Parathyroid adenoma (tissue), 2 donors: ENCODE data around the gene CTRB1.

Experiments
- H2AFZ ChIP-seq: fragments of 300-600 bp; sonication (generic); one replicate; pipeline ENCODE4 v1.7.0; 2017; ENCODE audit warnings: antibody characterized with exemption, mild to moderate bottlenecking
- H3K27ac ChIP-seq: fragments of 300-600 bp; sonication (generic); one replicate; pipeline ENCODE4 v1.7.0; 2017
- H3K27me3 ChIP-seq: fragments of 300-600 bp; sonication (generic); one replicate; pipeline ENCODE4 v1.7.0; 2017; ENCODE audit warnings: low read length; ENCODE audit not compliant: control insufficient read depth, insufficient read depth
- H3K36me3 ChIP-seq: fragments of 300-600 bp; sonication (generic); one replicate; pipeline ENCODE4 v1.7.0; 2017; ENCODE audit warnings: low read length; ENCODE audit not compliant: control insufficient read depth, insufficient read depth
- H3K4me1 ChIP-seq: fragments of 300-600 bp; sonication (generic); one replicate; pipeline ENCODE4 v1.7.0; 2017; ENCODE audit warnings: control low read depth
- H3K4me2 ChIP-seq: fragments of 300-600 bp; sonication (generic); one replicate; pipeline ENCODE4 v1.7.0; 2017; ENCODE audit warnings: low read length
- H3K4me3 ChIP-seq: fragments of 300-600 bp; sonication (generic); one replicate; pipeline ENCODE4 v1.7.0; 2017; ENCODE audit warnings: low read depth, low read length
- H3K79me2 ChIP-seq: fragments of 300-600 bp; sonication (generic); one replicate; pipeline ENCODE4 v1.7.0; 2017; ENCODE audit warnings: control low read depth
- H3K9ac ChIP-seq: fragments of 300-600 bp; sonication (generic); one replicate; pipeline ENCODE4 v1.7.0; 2017; ENCODE audit warnings: mild to moderate bottlenecking
- H3K9me3 ChIP-seq: fragments of 300-600 bp; sonication (generic); one replicate; pipeline ENCODE4 v1.7.0; 2017; ENCODE audit warnings: low read length; ENCODE audit not compliant: control insufficient read depth
- CTCF ChIP-seq: fragments of 300-600 bp; sonication (generic); IDR thresholded peaks from one replicate; pipeline ENCODE4 v1.7.0; 2017; ENCODE audit warnings: antibody characterized with exemption, mild to moderate bottlenecking
- donor health status: primary hyperparathyroidism.

CTRB1 gene

GRCh38 chr16:75216127-75216526 lies 2.7 kb upstream of the CTRB1 start:
- Histone ChIP-seq H2AFZ (no peak overlapping the region), H3K27me3 (no peaks in the 10 kb centered on the region), H3K9me3 (no peaks in the 10 kb centered on the region), H3K79me2 (no peaks in the 10 kb centered on the region), H3K9ac (no peak overlapping the region), H3K4me1 (no peaks in the 10 kb centered on the region), H3K36me3 (no peaks in the 10 kb centered on the region), H3K4me3 (no peak overlapping the region), H3K4me2 (no peak overlapping the region), H3K27ac (no peak overlapping the region)
- no peak for TF ChIP-seq CTCF

- no peaks in the 10 kb centered on the region for H3K4me1 ChIP-seq
- no peak overlapping the region for H3K4me2 ChIP-seq
- no peaks in the 10 kb centered on the region for H3K9me3 ChIP-seq
- H3K27ac ChIP-seq = no peak overlapping the region
- H3K36me3 ChIP-seq = no peaks in the 10 kb centered on the region
- no peak overlapping the region for H3K9ac ChIP-seq
- H3K27me3 ChIP-seq = no peaks in the 10 kb centered on the region
- no peak for TF ChIP-seq CTCF
- H2AFZ ChIP-seq = no peak overlapping the region
- H3K79me2 ChIP-seq = no peaks in the 10 kb centered on the region
- no peak overlapping the region for H3K4me3 ChIP-seq
These were observed 2.2 kb upstream of the CTRB1 start for GRCh38 chr16:75216576-75216975.

GRCh38 chr16:75217389-75217851 lies 1.4 kb upstream of the CTRB1 start:
- H3K9ac ChIP-seq = no peak overlapping the region
- no peak overlapping the region for H3K27ac ChIP-seq
- no peak overlapping the region for H2AFZ ChIP-seq
- no peaks in the 10 kb centered on the region for H3K36me3 ChIP-seq
- H3K4me1 ChIP-seq = no peaks in the 10 kb centered on the region
- no peak overlapping the region for H3K4me3 ChIP-seq
- TF ChIP-seq CTCF = no peak
- H3K79me2 ChIP-seq = no peaks in the 10 kb centered on the region
- no peak overlapping the region for H3K4me2 ChIP-seq
- no peaks in the 10 kb centered on the region for H3K9me3 ChIP-seq
- H3K27me3 ChIP-seq = no peaks in the 10 kb centered on the region

GRCh38 chr16:75219088-75219487 lies 300 bp downstream of the CTRB1 start:
- Histone ChIP-seq H3K9me3 (no peaks in the 10 kb centered on the region), H2AFZ (no peak overlapping the region), H3K27me3 (no peaks in the 10 kb centered on the region), H3K4me1 (no peaks in the 10 kb centered on the region), H3K79me2 (no peaks in the 10 kb centered on the region), H3K4me3 (no peak overlapping the region), H3K4me2 (no peak overlapping the region), H3K27ac (no peak overlapping the region), H3K9ac (no peak overlapping the region), H3K36me3 (no peaks in the 10 kb centered on the region)
- no peak for TF ChIP-seq CTCF

GRCh38 chr16:75219838-75220237 lies 1.1 kb downstream of the CTRB1 start:
- Histone ChIP-seq H3K36me3 (no peaks in the 10 kb centered on the region), H2AFZ (peak overlapping the region; percentile 5), H3K4me1 (no peaks in the 10 kb centered on the region), H3K79me2 (no peaks in the 10 kb centered on the region), H3K4me3 (no peak overlapping the region), H3K27ac (no peak overlapping the region), H3K9ac (no peak overlapping the region), H3K9me3 (no peaks in the 10 kb centered on the region), H3K27me3 (no peaks in the 10 kb centered on the region), H3K4me2 (no peak overlapping the region)
- no peak for TF ChIP-seq CTCF
